GM19351 (cell line): ENCODE data around the gene ODF2L.

Experiments
- ATAC-seq: cut with Tn5 transposase; IDR thresholded peaks from one replicate; pipeline ENCODE4 v1.9.1; 2021; ENCODE audit warnings: mild to moderate bottlenecking, moderate library complexity; ENCODE audit not compliant: unreplicated experiment

The ODF2L gene

GRCh38 chr1:86395751-86396497 is at the start of gene ODF2L:
ODF2L (minus strand) TSS chr1:86396323; CDS start chr1:86387027, 9,296 bp downstream.
- ATAC-seq, result peak; percentile 100

- no peak for ATAC-seq
Observed at GRCh38 chr1:86445919-86446318, 49.8 kb upstream of the ODF2L start.

GRCh38 chr1:86441997-86442396 is 45.9 kb upstream of the ODF2L start:
- no peak for ATAC-seq

GRCh38 chr1:86441581-86441980 is 45.5 kb upstream of the ODF2L start:
- ATAC-seq, result peak; percentile 50

GRCh38 chr1:86436041-86436440 is 39.9 kb upstream of the ODF2L start:
- no peak for ATAC-seq

GRCh38 chr1:86435327-86435726 is 39.2 kb upstream of the ODF2L start:
- ATAC-seq, result no peak

- no peak for ATAC-seq
Observed at GRCh38 chr1:86434059-86434458, 37.9 kb upstream of the ODF2L start.

- no peak for ATAC-seq
Observed at GRCh38 chr1:86430376-86430775, 34.3 kb upstream of the ODF2L start.

GRCh38 chr1:86429835-86430234 is 33.7 kb upstream of the ODF2L start:
- ATAC-seq, result no peak

GRCh38 chr1:86429122-86429725 is 33.1 kb upstream of the ODF2L start:
- ATAC-seq, result no peak

- ATAC-seq, result no peak
Observed at GRCh38 chr1:86423873-86424272, 27.8 kb upstream of the ODF2L start, which contains the start of gene CLCA2. CLCA2 (plus strand) TSS chr1:86424171; CDS start chr1:86424248, 77 bp downstream.

GRCh38 chr1:86423473-86423872 is 27.4 kb upstream of the ODF2L start:
- ATAC-seq, result no peak

GRCh38 chr1:86421601-86422280 is 25.6 kb upstream of the ODF2L start:
- no peak for ATAC-seq

- peak; percentile 97 for ATAC-seq
Observed at GRCh38 chr1:86419277-86419903, 23.3 kb upstream of the ODF2L start.

GRCh38 chr1:86416343-86416742 is 20.2 kb upstream of the ODF2L start:
- ATAC-seq, result no peak

- ATAC-seq, result no peak
Observed at GRCh38 chr1:86410879-86411278, 14.8 kb upstream of the ODF2L start.

- no peak for ATAC-seq
Observed at GRCh38 chr1:86409416-86410021, 13.4 kb upstream of the ODF2L start.

- peak; percentile 28 for ATAC-seq
Observed at GRCh38 chr1:86396498-86396890, 371 bp upstream of the ODF2L start.

- no peak for ATAC-seq
Observed at GRCh38 chr1:86394416-86394815, 1.7 kb downstream of the ODF2L start.

- peak; percentile 88 for ATAC-seq
Observed at GRCh38 chr1:86389307-86389706, 6.8 kb downstream of the ODF2L start.

GRCh38 chr1:86388777-86389176 is 7.3 kb downstream of the ODF2L start:
- ATAC-seq, result no peak
